H1 (cell line): ENCODE results near the gene RASSF3. TPM values are rescaled to one million over a fixed set of nuclear protein-coding genes. Genes with fewer than 3 reads are reported as not detected.

ENCODE experiments used
- ATF3 ChIP-seq: IDR thresholded peaks from 2 replicates; pipeline ENCODE4 v1.6.1; 2011; ENCODE audit warnings: low read depth, mild to moderate bottlenecking, low read length; ENCODE audit not compliant: insufficient read depth
- CHD2 ChIP-seq: IDR thresholded peaks from 2 replicates; pipeline ENCODE4 v1.6.1; 2012; ENCODE audit warnings: low read length, improper control_type of control experiment
- CHD7 ChIP-seq: fragments of 300-600 bp; sonication (generic); IDR thresholded peaks from 2 replicates; pipeline ENCODE4 v1.7.1; 2012; ENCODE audit warnings: low read length, moderate library complexity, mild to moderate bottlenecking, inconsistent platforms; ENCODE audit not compliant: insufficient replicate concordance
- EP300 ChIP-seq, 2 experiments: IDR thresholded peaks; 1 replicate in 1 of 2; 2 replicates in 1 of 2; pipeline ENCODE4 v1.6.1; 2011 to 2012; ENCODE audit warnings: low read depth in 2 of 2, low read length in 2 of 2, mild to moderate bottlenecking in 2 of 2, borderline replicate concordance in 1 of 2, inconsistent platforms in 1 of 2, moderate library complexity in 1 of 2
- GTF2F1 ChIP-seq: IDR thresholded peaks from 2 replicates; pipeline ENCODE4 v1.6.1; 2012; ENCODE audit warnings: low read depth, low read length, improper control_type of control experiment, borderline replicate concordance
- MAX ChIP-seq: IDR thresholded peaks from 2 replicates; pipeline ENCODE4 v1.6.1; 2012; ENCODE audit warnings: inconsistent platforms
- RNF2 ChIP-seq: fragments of 200-900, 300-1000 bp; sonication (generic); IDR thresholded peaks from 2 replicates; pipeline ENCODE4 v1.7.1; 2016; ENCODE audit warnings: borderline replicate concordance, low read depth, mild to moderate bottlenecking, antibody characterized with exemption, low read length; ENCODE audit not compliant: poor library complexity, severe bottlenecking; ENCODE audit errors: missing control alignments
- USF2 ChIP-seq: IDR thresholded peaks from 2 replicates; pipeline ENCODE4 v1.6.1; 2011; ENCODE audit warnings: low read length, improper control_type of control experiment
- polyA plus RNA-seq, 7 experiments: library from polyadenylated mRNA; depleted of rRNA in 3 of 7; stranded (reverse) in 5 of 7; unstranded in 2 of 7; fragments of >200 nt in 5 of 7; fragments of 200-250 nt in 2 of 7; gene quantifications; 1 replicate in 5 of 7; 2 replicates in 1 of 7; 4 replicates in 1 of 7; pipeline versions ENCODE4 v1.2.1 to v1.2.3, GENCODE V29; 2011 to 2013; ENCODE audit warnings: missing spikeins in 2 of 7, mixed read lengths in 2 of 7
- total RNA-seq: library from RNA; stranded (reverse); fragmentation: NEBNext Ultra II Directional; extraction: Animal tissue kit (Norgen Biotek cat#: 25700); gene quantifications from 2 replicates; pipeline ENCODE4 v1.2.1, GENCODE V29; 2021

RASSF3 gene
- total and polyA plus RNA-seq, 2 of the 8 experiments (the other 6 are each of a cell fraction or from before 2014, with no cell fraction given) = 19.1 to 64.3 TPM

- TF ChIP-seq CHD7 (no peak), CHD2 (no peak), USF2 (no peak), EP300 (IDR thresholded peaks at IDR 0.05; ENCODE audit: borderline replicate concordance in 1 of 2, low read depth in 2 of 2, low read length in 2 of 2) (no peak), RNF2 (no peak), GTF2F1 (no peak), ATF3 (no peak), MAX (no peak)
Measured at GRCh38 chr12:64745980-64746379, 135.7 kb downstream of the RASSF3 start (continued).
